Heart left ventricle (tissue), 16 donors: ENCODE results near the gene F2R. TPM values are rescaled to one million over a fixed set of nuclear protein-coding genes. Genes with fewer than 3 reads are reported as not detected.
A peak's percentile ranks its signal among the peaks of the same experiment; 100 is the strongest.

ENCODE experiments used
- ATAC-seq, 4 donors: fragments of 200-7000 bp; cut with Tn5 transposase; one replicate each; pipeline ENCODE4 v1.9.1; 2020 to 2022; ENCODE audit warnings: moderate library complexity in 4 of 4, mild to moderate bottlenecking in 3 of 4, moderate number of reproducible peaks in 1 of 4
- DNase-seq, 5 donors: peaks; one replicate each; pipeline ENCODE4 v3.0.0-alpha.2; 2020
- H3K27ac ChIP-seq, 12 donors: fragments of 200-600 bp; sonication (generic) in 4 of 12; one replicate each; pipeline versions ENCODE4 v1.5.0 to v1.8.0; 2016 to 2022; ENCODE audit warnings: mild to moderate bottlenecking in 2 of 12
- H3K27me3 ChIP-seq, 9 donors: fragments of 200-600 bp; sonication (generic) in 2 of 9; one replicate each; pipeline versions ENCODE4 v1.5.1 to v1.8.0; 2016 to 2022; ENCODE audit warnings: mild to moderate bottlenecking in 3 of 9
- H3K36me3 ChIP-seq, 9 donors: fragments of 200-600 bp; sonication (generic) in 2 of 9; one replicate each; pipeline versions ENCODE4 v1.5.0 to v1.8.0; 2018 to 2022; ENCODE audit warnings: mild to moderate bottlenecking in 2 of 9
- H3K4me1 ChIP-seq, 12 donors: fragments of 200-600 bp; sonication (generic) in 4 of 12; one replicate each; pipeline versions ENCODE4 v1.5.0 to v1.8.0; 2016 to 2022; ENCODE audit warnings: mild to moderate bottlenecking in 3 of 12
- H3K4me3 ChIP-seq, 12 donors: fragments of 200-600 bp; sonication (generic) in 4 of 12; one replicate each; pipeline versions ENCODE4 v1.5.0 to v1.8.0; 2017 to 2022; ENCODE audit warnings: mild to moderate bottlenecking in 9 of 12, moderate library complexity in 4 of 12
- H3K9me3 ChIP-seq, 12 donors: fragments of 200-600 bp; sonication (generic) in 4 of 12; one replicate each; pipeline versions ENCODE4 v1.5.0 to v1.8.0; 2016 to 2022; ENCODE audit warnings: mild to moderate bottlenecking in 1 of 12
- POLR2A ChIP-seq, 2 donors: fragments of 450-650 bp; IDR thresholded peaks; one replicate each; pipeline ENCODE4 v1.6.1; 2017; ENCODE audit warnings: antibody characterized with exemption in 2 of 2, mild to moderate bottlenecking in 2 of 2, moderate library complexity in 2 of 2
- WGBS, 4 donors: extraction: QIAGEN DNeasy Blood & Tissue Kit in 2 of 4; methylation state at CpG; one replicate each; pipeline versions ENCODE4 v1.1.5 to v1.1.7; 2013 to 2018; 5-methylcytosine and 5-hydroxymethylcytosine counted together
- intact Hi-C, 10 donors: fragments of 100-400 bp; cut with DNase I; formaldehyde crosslinking; loops; one replicate each; pipeline versions ENCODE4 v1.11.1 to v1.14.2; 2022
- polyA plus RNA-seq, 2 donors: library from polyadenylated mRNA; stranded (reverse); fragments of 200-250 nt; gene quantifications; one replicate each; pipeline ENCODE4 v1.2.3, GENCODE V29; 2013
- total RNA-seq, 9 donors: library from RNA; depleted of rRNA in 2 of 9; stranded (reverse); fragments of >200 nt in 2 of 9; fragmentation: NEBNext Ultra II Directional in 3 of 9; extraction: Animal tissue kit (Norgen Biotek cat#: 25700) in 3 of 9; gene quantifications; one replicate each; pipeline versions ENCODE4 v1.1.0 to v1.2.4, GENCODE V29; 2016 to 2023
- TF ChIP-seq, protein P1 (sequence below), 12 donors: fragments of 200-600 bp; sonication (generic) in 4 of 12; IDR thresholded peaks; one replicate each; pipeline versions ENCODE4 v1.5.0 to v1.8.0; 2018 to 2022; ENCODE audit warnings: antibody characterized with exemption in 12 of 12, mild to moderate bottlenecking in 5 of 12
- donor health status: ischemic (EF 13 %, LVEDD 7.1; RV severe dilation, severe dysfunction).
- donor health status: healthy with polysubstance abuse.
- donor health status: DM: no; HTN: yes; CAD: no.
- donor health status: DM: no; HTN: no; CAD: no.
- donor health status: ischemic (EF 25% LVEDD 6.9; RV normal size, moderate dysfunction).
- donor health status: ischemic (EF 25% LVEDD 5.7; RV mildly dilated, moderate dysfunction).
- donor health status: healthy.
- donor health status: DM: yes; HTN: yes; CAD: no.
- donor health status: ischemic (EF 35%, LVEDD 5.7; RV mildly dilated, moderate dysfunction).
- donor health status: nonischemic (EF 11% LVEDD 7.7; RV severe dilation, severe dysfunction).
- donor health status: DM: yes; HTN: yes; CAD: no.
- donor health status: PGD.
- donor health status: ischemic (EF 29% LVEDD 5.4; RV normal size, mild dysfunction).
- donor health status: nonischemic (EF 23%, LVEDD 6.1; RV moderate dilation, normal function).

F2R gene
- total and polyA plus RNA-seq, 11 donors = 2.5 to 28.2 (median 13.6) TPM

GRCh38 chr5:76672242-76672641 is 43.7 kb upstream of the F2R start:
- peaks cover 0 to 8% (median 0%) of the 10 kb centered on the region in 12 donors for H3K4me1 ChIP-seq
- H3K27me3 ChIP-seq = no peaks in the 10 kb centered on the region
- no peaks in the 10 kb centered on the region for H3K9me3 ChIP-seq
- intact Hi-C loops = no loop called here
- H3K4me3 ChIP-seq = no peak overlapping the region
- H3K27ac ChIP-seq = no peak overlapping the region
- ATAC-seq (no peak), DNase-seq (no peak)
- TF ChIP-seq, protein P1, sequence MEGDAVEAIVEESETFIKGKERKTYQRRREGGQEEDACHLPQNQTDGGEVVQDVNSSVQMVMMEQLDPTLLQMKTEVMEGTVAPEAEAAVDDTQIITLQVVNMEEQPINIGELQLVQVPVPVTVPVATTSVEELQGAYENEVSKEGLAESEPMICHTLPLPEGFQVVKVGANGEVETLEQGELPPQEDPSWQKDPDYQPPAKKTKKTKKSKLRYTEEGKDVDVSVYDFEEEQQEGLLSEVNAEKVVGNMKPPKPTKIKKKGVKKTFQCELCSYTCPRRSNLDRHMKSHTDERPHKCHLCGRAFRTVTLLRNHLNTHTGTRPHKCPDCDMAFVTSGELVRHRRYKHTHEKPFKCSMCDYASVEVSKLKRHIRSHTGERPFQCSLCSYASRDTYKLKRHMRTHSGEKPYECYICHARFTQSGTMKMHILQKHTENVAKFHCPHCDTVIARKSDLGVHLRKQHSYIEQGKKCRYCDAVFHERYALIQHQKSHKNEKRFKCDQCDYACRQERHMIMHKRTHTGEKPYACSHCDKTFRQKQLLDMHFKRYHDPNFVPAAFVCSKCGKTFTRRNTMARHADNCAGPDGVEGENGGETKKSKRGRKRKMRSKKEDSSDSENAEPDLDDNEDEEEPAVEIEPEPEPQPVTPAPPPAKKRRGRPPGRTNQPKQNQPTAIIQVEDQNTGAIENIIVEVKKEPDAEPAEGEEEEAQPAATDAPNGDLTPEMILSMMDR (IDR thresholded peaks at IDR 0.05) = no peak
- no peak for TF ChIP-seq POLR2A (IDR thresholded peaks at IDR 0.05)
- 89 to 92% (median 90%) methylated on average over 2 of the region's 2 CpGs for WGBS, 4 donors
- peaks cover 0 to 49% (median 0%) of the 10 kb centered on the region in 9 donors for H3K36me3 ChIP-seq

- H3K4me3 ChIP-seq = no peak overlapping the region
- no peaks in the 10 kb centered on the region for H3K9me3 ChIP-seq
- DNase-seq (no peak), ATAC-seq (no peak)
- H3K4me1 ChIP-seq = peaks cover 0 to 8% (median 0%) of the 10 kb centered on the region in 12 donors
- peaks cover 0 to 58% (median 0%) of the 10 kb centered on the region in 9 donors for H3K36me3 ChIP-seq
- intact Hi-C loops = no loop called here
- H3K27ac ChIP-seq = peak overlapping the region in 1 of 12 donors; percentile 57
- H3K27me3 ChIP-seq = no peaks in the 10 kb centered on the region
- TF ChIP-seq, protein P1 (IDR thresholded peaks at IDR 0.05) = no peak
- TF ChIP-seq POLR2A (IDR thresholded peaks at IDR 0.05) = no peak
Measured at GRCh38 chr5:76673125-76673524, 42.8 kb upstream of the F2R start.

DNA sequence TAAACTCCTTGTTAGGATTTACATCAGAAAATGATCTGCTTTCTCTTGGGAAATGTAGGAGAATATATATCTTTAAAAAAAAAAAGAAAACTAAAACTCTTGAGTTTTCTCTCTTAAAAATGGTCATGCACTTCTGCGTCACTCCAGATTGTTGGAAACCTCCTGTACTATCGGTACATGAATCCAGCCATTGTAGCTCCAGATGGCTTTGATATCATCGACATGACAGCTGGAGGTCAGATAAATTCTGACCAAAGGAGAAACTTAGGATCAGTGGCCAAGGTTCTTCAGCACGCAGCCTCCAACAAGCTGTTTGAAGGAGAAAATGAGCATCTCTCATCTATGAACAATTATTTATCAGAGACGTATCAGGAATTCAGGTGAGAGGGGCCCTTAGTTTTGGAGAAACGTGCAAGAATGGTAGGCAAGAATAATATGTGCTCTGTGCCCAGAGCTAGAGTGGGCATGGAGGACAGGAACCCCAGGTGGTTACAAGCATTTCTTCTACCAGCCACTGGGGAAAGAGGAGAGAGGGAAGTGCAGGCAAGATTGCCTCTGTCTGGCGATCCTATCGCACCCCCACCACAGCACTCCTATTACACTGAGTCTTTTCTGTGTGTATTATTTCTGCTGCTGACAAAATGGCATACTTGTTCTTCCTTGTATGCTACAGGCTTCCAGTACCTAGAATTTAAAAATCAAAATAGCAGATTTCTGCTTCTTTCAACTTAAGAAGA is 41.4 kb upstream of the F2R start:
- peak overlapping the region in 9 of 12 donors; percentile 0 to 37 (median 24) for H3K4me3 ChIP-seq
- peaks cover 0 to 19% (median 3%) of the 10 kb centered on the region in 12 donors for H3K4me1 ChIP-seq
- intact Hi-C loops = no loop called here
- peak; percentile 32 to 79 (median 75) for ATAC-seq
- no peaks in the 10 kb centered on the region for H3K9me3 ChIP-seq
- H3K27ac ChIP-seq = peak overlapping the region in 10 of 12 donors; percentile 0 to 78 (median 48)
- TF ChIP-seq, protein P1 (IDR thresholded peaks at IDR 0.05) = no peak
- no peak for TF ChIP-seq POLR2A (IDR thresholded peaks at IDR 0.05)
- peak in 1 of 5 donors; percentile 13 for DNase-seq
- peaks cover 0 to 58% (median 0%) of the 10 kb centered on the region in 9 donors for H3K36me3 ChIP-seq
- no peaks in the 10 kb centered on the region for H3K27me3 ChIP-seq
- WGBS, 4 donors = 50 to 70% (median 64%) methylated on average over 8 of the region's 8 CpGs

DNA sequence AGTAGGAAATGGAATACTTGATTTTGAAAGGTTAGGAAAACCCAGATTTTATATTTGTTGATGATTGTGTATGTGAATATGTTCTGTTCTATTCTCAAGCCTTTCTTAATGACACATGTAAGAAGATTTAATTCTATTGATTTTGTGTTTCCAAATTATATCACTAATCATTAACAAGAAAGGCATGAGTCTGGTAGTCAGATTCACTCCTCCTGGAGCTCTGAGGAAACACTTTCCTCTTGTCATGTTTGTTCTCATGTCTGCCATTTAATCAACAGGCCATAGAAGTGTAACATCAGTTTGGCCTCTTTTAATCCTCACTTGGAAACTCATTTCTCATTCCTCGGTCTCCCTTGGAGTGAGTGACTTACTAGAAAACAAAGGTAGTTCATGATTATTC is 40.6 kb upstream of the F2R start:
- Histone ChIP-seq H3K9me3 (no peaks in the 10 kb centered on the region), H3K4me3 (peak overlapping the region in 8 of 12 donors; percentile 0 to 37 (median 24)), H3K4me1 (peaks cover 0 to 21% (median 3%) of the 10 kb centered on the region in 12 donors), H3K36me3 (peaks cover 0 to 52% (median 0%) of the 10 kb centered on the region in 9 donors), H3K27me3 (no peaks in the 10 kb centered on the region), H3K27ac (peak overlapping the region in 9 of 12 donors; percentile 0 to 78 (median 52))
- intact Hi-C loops = no loop called here
- 87 to 93% (median 91%) methylated on average over 1 of the region's 1 CpG for WGBS, 4 donors
- ATAC-seq = no peak
- no peak for TF ChIP-seq POLR2A (IDR thresholded peaks at IDR 0.05)
- TF ChIP-seq, protein P1 (IDR thresholded peaks at IDR 0.05) = no peak
- no peak for DNase-seq
